CD4-positive, alpha-beta T cell (primary cell): ENCODE measurements around the gene DTWD2. TPM values are rescaled to one million over a fixed set of nuclear protein-coding genes. Genes with fewer than 3 reads are reported as not detected.

Source experiments
- ATAC-seq: fragments of 200-7000 bp; cut with Tn5 transposase; one replicate; pipeline ENCODE4 v1.10.0; 2022; ENCODE audit warnings: mild to moderate bottlenecking; ENCODE audit not compliant: poor library complexity
- CTCF ChIA-PET: fragments of 350-600 bp; sonication (Branson Sonifier 250); formaldehyde crosslinking; loops from one replicate; lab custom pipeline; 2021; ENCODE audit warnings: antibody characterized with exemption, inconsistent platforms; lab: Charles Lee
- POLR2A ChIA-PET: fragments of 350-600 bp; sonication (Branson Sonifier 250); formaldehyde crosslinking; loops from one replicate; lab custom pipeline; 2021; ENCODE audit warnings: antibody characterized with exemption, inconsistent platforms; lab: Charles Lee
- DNase-seq, 14 experiments: peaks; one replicate each; pipeline ENCODE4 v3.0.0-alpha.2; 2013 to 2020; ENCODE audit warnings: mixed read lengths in 2 of 14
- H3K27ac ChIP-seq, 2 donors: one replicate each; pipeline versions ENCODE4 v1.5.1 to v1.7.0; 2013; ENCODE audit warnings: low read length in 2 of 2, low read depth in 1 of 2, mild to moderate bottlenecking in 1 of 2
- H3K27me3 ChIP-seq, 2 experiments: 1 replicate in 1 of 2; 2 replicates in 1 of 2; pipeline versions ENCODE4 v1.6.1 to v1.7.0; 2013; ENCODE audit warnings: low read length in 2 of 2, control low read depth in 1 of 2, mild to moderate bottlenecking in 1 of 2, moderate library complexity in 1 of 2; ENCODE audit not compliant: insufficient read depth in 2 of 2, control insufficient read depth in 1 of 2
- H3K36me3 ChIP-seq: one replicate; pipeline ENCODE4 v1.6.1; 2013; ENCODE audit warnings: low read length, control low read depth; ENCODE audit not compliant: insufficient read depth
- H3K4me1 ChIP-seq: one replicate; pipeline ENCODE4 v1.6.1; 2013; ENCODE audit warnings: low read length, control low read depth; ENCODE audit not compliant: insufficient read depth
- H3K4me3 ChIP-seq: one replicate; pipeline ENCODE4 v1.5.1; 2013; ENCODE audit warnings: mild to moderate bottlenecking, low read length, moderate library complexity
- H3K9me3 ChIP-seq, 2 experiments: 1 replicate in 1 of 2; 2 replicates in 1 of 2; pipeline versions ENCODE4 v1.6.1 to v1.7.0; 2013; ENCODE audit warnings: low read length in 2 of 2, mild to moderate bottlenecking in 2 of 2, control low read depth in 1 of 2, moderate library complexity in 1 of 2; ENCODE audit not compliant: control insufficient read depth in 1 of 2, insufficient read depth in 1 of 2
- H3K27ac Mint-ChIP-seq: one replicate; pipeline ENCODE4 v1.8.0; 2020; ENCODE audit warnings: mixed read lengths
- H3K27me3 Mint-ChIP-seq: one replicate; pipeline ENCODE4 v1.8.0; 2021; ENCODE audit warnings: mixed read lengths
- H3K36me3 Mint-ChIP-seq: one replicate; pipeline ENCODE4 v1.8.0; 2021; ENCODE audit warnings: low read depth, mixed read lengths
- H3K4me1 Mint-ChIP-seq: one replicate; pipeline ENCODE4 v1.8.0; 2021; ENCODE audit warnings: low read depth, mixed read lengths
- H3K4me3 Mint-ChIP-seq: one replicate; pipeline ENCODE4 v1.8.0; 2020; ENCODE audit warnings: mild to moderate bottlenecking, mixed read lengths
- H3K9me3 Mint-ChIP-seq: one replicate; pipeline ENCODE4 v1.8.0; 2020; ENCODE audit warnings: mixed read lengths
- intact Hi-C, 2 experiments: fragments of 100-400 bp; cut with DNase I in 1 of 2; cut with micrococcal nuclease in 1 of 2; formaldehyde crosslinking; loops; one replicate each; pipeline versions ENCODE4 v1.15.1 to v1.9.0; 2023 to 2025; cut with DNase I, micrococcal nuclease
- total RNA-seq, 174 experiments: library from RNA in 2 of 174; stranded (reverse) in 2 of 174; gene quantifications; one replicate each; pipeline ENCODE4 v1.2.3 and lab custom pipeline; 2021 to 2026
- TF ChIP-seq, protein P1 (sequence below): fragments of 200-600 bp; IDR thresholded peaks from one replicate; pipeline ENCODE4 v1.8.0; 2022; ENCODE audit warnings: antibody characterized with exemption, mild to moderate bottlenecking

DTWD2 gene
- total RNA-seq, 2 experiments from 2014 or later = 2.1 to 2.3 TPM

DNA sequence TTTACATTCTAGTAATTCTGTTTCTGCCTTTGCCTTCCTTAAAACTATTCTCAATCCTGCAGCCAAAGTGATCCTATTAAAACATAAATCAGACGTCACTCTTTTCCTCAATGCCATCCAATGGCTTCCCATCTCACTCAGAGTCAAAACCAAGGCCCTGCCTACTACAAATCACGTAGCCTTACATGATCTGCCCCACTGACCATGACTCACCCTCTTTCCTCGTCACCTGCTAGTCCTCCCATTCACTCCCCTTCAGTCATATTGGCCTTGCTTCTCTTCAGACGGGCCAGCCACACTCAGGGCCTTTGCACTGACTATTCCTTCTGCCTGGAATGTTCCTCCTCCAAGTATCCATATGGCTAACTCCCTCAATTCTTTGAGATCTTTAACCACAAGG, 43.6 kb upstream of the DTWD2 start:
- Mint-ChIP-seq H3K4me1 (peaks cover 21% of the 10 kb centered on the region), H3K27me3 (no peaks in the 10 kb centered on the region)

DNA sequence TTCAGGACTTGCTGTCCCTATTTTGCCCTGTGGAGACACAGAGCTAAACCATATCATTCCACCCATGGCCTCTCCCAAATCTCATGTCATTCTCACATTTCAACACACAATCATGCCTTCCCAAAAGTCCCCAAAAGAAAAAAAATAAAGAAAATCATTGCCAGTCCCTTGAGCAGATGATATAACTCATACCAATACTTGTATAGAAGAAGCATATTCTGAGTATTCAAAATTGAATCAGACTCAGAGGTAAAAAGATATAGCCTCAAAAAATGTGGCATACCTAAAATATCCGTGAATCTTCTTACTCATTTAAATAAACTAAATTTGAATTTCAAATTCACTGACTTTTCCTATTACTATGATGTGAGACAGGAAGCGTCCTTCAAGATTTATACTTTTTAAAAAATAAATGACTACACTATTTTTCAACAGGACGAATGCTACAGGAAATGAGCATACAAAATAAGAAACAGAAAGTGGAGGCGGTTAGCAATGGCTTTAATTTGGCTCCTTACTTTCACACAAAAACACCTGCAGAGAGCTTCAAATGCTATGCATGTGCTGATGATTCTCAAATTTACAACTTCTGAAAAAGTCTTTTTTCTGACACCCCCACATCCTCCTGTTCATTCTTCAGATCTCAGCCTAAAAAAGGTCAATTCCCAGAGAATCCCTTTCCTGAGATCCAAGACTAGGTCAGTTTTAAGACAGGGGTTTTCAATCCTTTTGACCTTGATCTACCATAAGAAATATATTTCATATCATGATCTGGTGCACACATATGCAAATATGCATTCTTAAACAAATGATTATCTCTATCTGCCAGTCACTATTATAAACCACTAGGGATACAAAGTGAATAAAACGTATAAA, 42.9 kb upstream of the DTWD2 start:
- Histone ChIP-seq H3K27ac (peak overlapping the region in 1 of 2 donors; percentile 13), H3K27me3 (no peaks in the 10 kb centered on the region), H3K4me1 (peaks cover 9% of the 10 kb centered on the region), H3K4me3 (no peak overlapping the region), H3K9me3 (no peaks in the 10 kb centered on the region), H3K36me3 (no peaks in the 10 kb centered on the region)
- ChIA-PET CTCF (interaction anchor here (1.4 to 1.9 kb wide), 2 partner anchors 9 to 43 kb away, joined by 4 to 7 read pairs; partner anchors contain the start of gene DTWD2), POLR2A (interaction anchor here (2.1 kb wide), 1 partner anchor 40 kb away, joined by 7 read pairs; the partner anchor contains the start of gene DMXL1)
- Mint-ChIP-seq H3K36me3 (no peaks in the 10 kb centered on the region), H3K9me3 (no peaks in the 10 kb centered on the region), H3K4me1 (peaks cover 21% of the 10 kb centered on the region), H3K27me3 (no peaks in the 10 kb centered on the region), H3K4me3 (peak overlapping the region; percentile 0), H3K27ac (peak overlapping the region; percentile 32)
- no peak for ATAC-seq
- intact Hi-C loops = no loop called here
- TF ChIP-seq, protein P1, sequence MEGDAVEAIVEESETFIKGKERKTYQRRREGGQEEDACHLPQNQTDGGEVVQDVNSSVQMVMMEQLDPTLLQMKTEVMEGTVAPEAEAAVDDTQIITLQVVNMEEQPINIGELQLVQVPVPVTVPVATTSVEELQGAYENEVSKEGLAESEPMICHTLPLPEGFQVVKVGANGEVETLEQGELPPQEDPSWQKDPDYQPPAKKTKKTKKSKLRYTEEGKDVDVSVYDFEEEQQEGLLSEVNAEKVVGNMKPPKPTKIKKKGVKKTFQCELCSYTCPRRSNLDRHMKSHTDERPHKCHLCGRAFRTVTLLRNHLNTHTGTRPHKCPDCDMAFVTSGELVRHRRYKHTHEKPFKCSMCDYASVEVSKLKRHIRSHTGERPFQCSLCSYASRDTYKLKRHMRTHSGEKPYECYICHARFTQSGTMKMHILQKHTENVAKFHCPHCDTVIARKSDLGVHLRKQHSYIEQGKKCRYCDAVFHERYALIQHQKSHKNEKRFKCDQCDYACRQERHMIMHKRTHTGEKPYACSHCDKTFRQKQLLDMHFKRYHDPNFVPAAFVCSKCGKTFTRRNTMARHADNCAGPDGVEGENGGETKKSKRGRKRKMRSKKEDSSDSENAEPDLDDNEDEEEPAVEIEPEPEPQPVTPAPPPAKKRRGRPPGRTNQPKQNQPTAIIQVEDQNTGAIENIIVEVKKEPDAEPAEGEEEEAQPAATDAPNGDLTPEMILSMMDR = no peak
- peak in 2 of 14 experiments; percentile 18 to 45 for DNase-seq

More for the DNA sequence above, 43.6 kb upstream of the DTWD2 start:
- POLR2A ChIA-PET = interaction anchor here (2.1 kb wide), 1 partner anchor 39 kb away, joined by 7 read pairs; the partner anchor contains the start of gene DMXL1
- Histone ChIP-seq H3K36me3 (no peaks in the 10 kb centered on the region), H3K4me3 (no peak overlapping the region), H3K27ac (no peak overlapping the region), H3K27me3 (no peaks in the 10 kb centered on the region), H3K4me1 (peaks cover 9% of the 10 kb centered on the region), H3K9me3 (no peaks in the 10 kb centered on the region)
- TF ChIP-seq, protein P1 = no peak
- CTCF ChIA-PET = interaction anchor here (1.4 kb wide), 1 partner anchor 44 kb away, joined by 4 read pairs; the partner anchor contains the start of gene DTWD2
- H3K36me3 Mint-ChIP-seq = no peaks in the 10 kb centered on the region
- intact Hi-C loops = no loop called here
- ATAC-seq (no peak), DNase-seq (peak in 2 of 14 experiments; percentile 32 to 53)
- no peaks in the 10 kb centered on the region for H3K9me3 Mint-ChIP-seq
- H3K27ac Mint-ChIP-seq = peak overlapping the region; percentile 32
- no peak overlapping the region for H3K4me3 Mint-ChIP-seq

DNA sequence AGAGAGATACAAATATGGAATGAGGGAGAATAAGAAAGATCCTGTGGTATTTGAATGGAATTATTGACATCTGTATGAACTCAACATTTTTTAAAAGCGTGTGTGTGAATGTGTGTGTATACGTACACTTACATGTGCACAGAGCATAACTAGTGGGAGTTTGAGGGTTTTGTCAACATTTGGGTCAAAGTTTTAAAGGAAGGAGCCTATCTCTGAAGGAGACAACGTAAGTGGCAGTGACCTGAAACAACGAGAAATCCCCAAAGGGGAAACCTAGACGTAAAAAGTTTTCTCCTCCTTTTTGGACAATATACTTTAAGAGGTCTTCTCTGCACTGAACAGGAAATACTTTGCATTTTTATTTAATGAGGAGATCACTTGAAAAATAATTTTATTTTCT, 40.2 kb upstream of the DTWD2 start:
- H3K9me3 Mint-ChIP-seq = no peaks in the 10 kb centered on the region
- no peak for DNase-seq
- H3K4me3 Mint-ChIP-seq = no peak overlapping the region
- H3K36me3 ChIP-seq = no peaks in the 10 kb centered on the region
- no peaks in the 10 kb centered on the region for H3K36me3 Mint-ChIP-seq
- no peaks in the 10 kb centered on the region for H3K27me3 Mint-ChIP-seq
- H3K4me1 ChIP-seq = peaks cover 9% of the 10 kb centered on the region
- no peak for ATAC-seq
- no peak overlapping the region for H3K4me3 ChIP-seq
- POLR2A ChIA-PET = interaction anchor here (0.8 kb wide), 1 partner anchor 43 kb away, joined by 3 read pairs; no protein-coding TSS in a partner anchor
- no peak overlapping the region for H3K27ac ChIP-seq
- TF ChIP-seq, protein P1 = no peak
- H3K4me1 Mint-ChIP-seq = peaks cover 21% of the 10 kb centered on the region
- H3K27ac Mint-ChIP-seq = no peak overlapping the region
- intact Hi-C loops = no loop called here
- H3K27me3 ChIP-seq = no peaks in the 10 kb centered on the region
- no peaks in the 10 kb centered on the region for H3K9me3 ChIP-seq
- CTCF ChIA-PET = interaction anchor here (0.6 kb wide), 1 partner anchor 312 kb away, joined by 3 read pairs; no protein-coding TSS in a partner anchor
